ENCODE measurements around the gene TRPM5. TPM values are rescaled to one million over a fixed set of nuclear protein-coding genes. Genes with fewer than 3 reads are reported as not detected.

The TRPM5 gene
- total RNA-seq, 1 donor from 2014 or later, result not detected

- H3K9me3 Mint-ChIP-seq (ENCODE audit: unreplicated experiment), result no peaks in the 10 kb centered on the region
- no peak overlapping the region for H3K4me3 Mint-ChIP-seq (ENCODE audit: unreplicated experiment)
- no peaks in the 10 kb centered on the region for H3K4me1 Mint-ChIP-seq (ENCODE audit: unreplicated experiment)
- TF ChIP-seq, protein P1, sequence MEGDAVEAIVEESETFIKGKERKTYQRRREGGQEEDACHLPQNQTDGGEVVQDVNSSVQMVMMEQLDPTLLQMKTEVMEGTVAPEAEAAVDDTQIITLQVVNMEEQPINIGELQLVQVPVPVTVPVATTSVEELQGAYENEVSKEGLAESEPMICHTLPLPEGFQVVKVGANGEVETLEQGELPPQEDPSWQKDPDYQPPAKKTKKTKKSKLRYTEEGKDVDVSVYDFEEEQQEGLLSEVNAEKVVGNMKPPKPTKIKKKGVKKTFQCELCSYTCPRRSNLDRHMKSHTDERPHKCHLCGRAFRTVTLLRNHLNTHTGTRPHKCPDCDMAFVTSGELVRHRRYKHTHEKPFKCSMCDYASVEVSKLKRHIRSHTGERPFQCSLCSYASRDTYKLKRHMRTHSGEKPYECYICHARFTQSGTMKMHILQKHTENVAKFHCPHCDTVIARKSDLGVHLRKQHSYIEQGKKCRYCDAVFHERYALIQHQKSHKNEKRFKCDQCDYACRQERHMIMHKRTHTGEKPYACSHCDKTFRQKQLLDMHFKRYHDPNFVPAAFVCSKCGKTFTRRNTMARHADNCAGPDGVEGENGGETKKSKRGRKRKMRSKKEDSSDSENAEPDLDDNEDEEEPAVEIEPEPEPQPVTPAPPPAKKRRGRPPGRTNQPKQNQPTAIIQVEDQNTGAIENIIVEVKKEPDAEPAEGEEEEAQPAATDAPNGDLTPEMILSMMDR (IDR thresholded peaks at IDR 0.05), result no peak
- H3K27ac Mint-ChIP-seq (ENCODE audit: unreplicated experiment), result no peak overlapping the region
- H3K27me3 Mint-ChIP-seq (ENCODE audit: unreplicated experiment), result peaks cover 26% of the 10 kb centered on the region
- no peak for DNase-seq (ENCODE audit: extremely low spot score, unreplicated experiment)
- peaks cover 2% of the 10 kb centered on the region for H3K36me3 Mint-ChIP-seq (ENCODE audit: unreplicated experiment)
Observed at GRCh38 chr11:2448661-2449547, 4.6 kb upstream of the TRPM5 start.

GRCh38 chr11:2447951-2448650, 3.8 kb upstream of the TRPM5 start:
- TF ChIP-seq, protein P1 (IDR thresholded peaks at IDR 0.05), result no peak
- Mint-ChIP-seq H3K4me1 (ENCODE audit: unreplicated experiment) (no peaks in the 10 kb centered on the region), H3K36me3 (ENCODE audit: unreplicated experiment) (peaks cover 2% of the 10 kb centered on the region), H3K4me3 (ENCODE audit: unreplicated experiment) (no peak overlapping the region), H3K27me3 (ENCODE audit: unreplicated experiment) (peaks cover 32% of the 10 kb centered on the region), H3K27ac (ENCODE audit: unreplicated experiment) (no peak overlapping the region), H3K9me3 (ENCODE audit: unreplicated experiment) (no peaks in the 10 kb centered on the region)
- DNase-seq (ENCODE audit: extremely low spot score, unreplicated experiment), result no peak

GRCh38 chr11:2447253-2447950, 3.1 kb upstream of the TRPM5 start:
- Mint-ChIP-seq H3K27me3 (ENCODE audit: unreplicated experiment) (peaks cover 34% of the 10 kb centered on the region), H3K9me3 (ENCODE audit: unreplicated experiment) (peaks cover 6% of the 10 kb centered on the region), H3K27ac (ENCODE audit: unreplicated experiment) (no peak overlapping the region), H3K4me1 (ENCODE audit: unreplicated experiment) (no peaks in the 10 kb centered on the region), H3K4me3 (ENCODE audit: unreplicated experiment) (no peak overlapping the region), H3K36me3 (ENCODE audit: unreplicated experiment) (peaks cover 2% of the 10 kb centered on the region)
- TF ChIP-seq, protein P1 (IDR thresholded peaks at IDR 0.05), result no peak
- no peak for DNase-seq (ENCODE audit: extremely low spot score, unreplicated experiment)

- no peak overlapping the region for H3K27ac Mint-ChIP-seq (ENCODE audit: unreplicated experiment)
- TF ChIP-seq, protein P1 (IDR thresholded peaks at IDR 0.05), result no peak
- H3K36me3 Mint-ChIP-seq (ENCODE audit: unreplicated experiment), result peaks cover 2% of the 10 kb centered on the region
- H3K27me3 Mint-ChIP-seq (ENCODE audit: unreplicated experiment), result peaks cover 38% of the 10 kb centered on the region
- no peak for DNase-seq (ENCODE audit: extremely low spot score, unreplicated experiment)
- no peaks in the 10 kb centered on the region for H3K4me1 Mint-ChIP-seq (ENCODE audit: unreplicated experiment)
- peaks cover 6% of the 10 kb centered on the region for H3K9me3 Mint-ChIP-seq (ENCODE audit: unreplicated experiment)
- no peak overlapping the region for H3K4me3 Mint-ChIP-seq (ENCODE audit: unreplicated experiment)
Observed at GRCh38 chr11:2446590-2447252, 2.4 kb upstream of the TRPM5 start.
